Measurements from ENCODE around the gene ITM2C.

GRCh38 chr2:230850358-230850658 is 14.4 kb upstream of the ITM2C start:
- TF ChIP-seq CTCF (IDR thresholded peaks at IDR 0.05) (no peak), POLR2A (IDR thresholded peaks at IDR 0.05) (no peak)

All from uterus (tissue), 2 donors.